Parathyroid adenoma (tissue), 2 donors: ENCODE data around the gene PLCL1.
A peak's percentile ranks its signal among the peaks of the same experiment; 100 is the strongest.

Source experiments
- H2AFZ ChIP-seq: fragments of 300-600 bp; sonication (generic); one replicate; pipeline ENCODE4 v1.7.0; 2017; ENCODE audit warnings: antibody characterized with exemption, mild to moderate bottlenecking
- H3K27ac ChIP-seq: fragments of 300-600 bp; sonication (generic); one replicate; pipeline ENCODE4 v1.7.0; 2017
- H3K27me3 ChIP-seq: fragments of 300-600 bp; sonication (generic); one replicate; pipeline ENCODE4 v1.7.0; 2017; ENCODE audit warnings: low read length; ENCODE audit not compliant: control insufficient read depth, insufficient read depth
- H3K36me3 ChIP-seq: fragments of 300-600 bp; sonication (generic); one replicate; pipeline ENCODE4 v1.7.0; 2017; ENCODE audit warnings: low read length; ENCODE audit not compliant: control insufficient read depth, insufficient read depth
- H3K4me1 ChIP-seq: fragments of 300-600 bp; sonication (generic); one replicate; pipeline ENCODE4 v1.7.0; 2017; ENCODE audit warnings: control low read depth
- H3K4me2 ChIP-seq: fragments of 300-600 bp; sonication (generic); one replicate; pipeline ENCODE4 v1.7.0; 2017; ENCODE audit warnings: low read length
- H3K4me3 ChIP-seq: fragments of 300-600 bp; sonication (generic); one replicate; pipeline ENCODE4 v1.7.0; 2017; ENCODE audit warnings: low read depth, low read length
- H3K79me2 ChIP-seq: fragments of 300-600 bp; sonication (generic); one replicate; pipeline ENCODE4 v1.7.0; 2017; ENCODE audit warnings: control low read depth
- H3K9ac ChIP-seq: fragments of 300-600 bp; sonication (generic); one replicate; pipeline ENCODE4 v1.7.0; 2017; ENCODE audit warnings: mild to moderate bottlenecking
- H3K9me3 ChIP-seq: fragments of 300-600 bp; sonication (generic); one replicate; pipeline ENCODE4 v1.7.0; 2017; ENCODE audit warnings: low read length; ENCODE audit not compliant: control insufficient read depth
- CTCF ChIP-seq: fragments of 300-600 bp; sonication (generic); IDR thresholded peaks from one replicate; pipeline ENCODE4 v1.7.0; 2017; ENCODE audit warnings: antibody characterized with exemption, mild to moderate bottlenecking
- donor health status: primary hyperparathyroidism.

The PLCL1 gene

GRCh38 chr2:198084156-198084555 is 279.8 kb downstream of the PLCL1 start:
- Histone ChIP-seq H3K4me3 (no peak overlapping the region), H3K9ac (no peak overlapping the region), H3K27me3 (no peaks in the 10 kb centered on the region), H3K4me1 (no peaks in the 10 kb centered on the region), H3K4me2 (no peak overlapping the region), H3K27ac (no peak overlapping the region), H3K79me2 (peaks cover 11% of the 10 kb centered on the region), H3K9me3 (no peaks in the 10 kb centered on the region), H3K36me3 (no peaks in the 10 kb centered on the region), H2AFZ (no peak overlapping the region)
- TF ChIP-seq CTCF, result no peak

GRCh38 chr2:198096002-198096401 is 291.6 kb downstream of the PLCL1 start:
- Histone ChIP-seq H2AFZ (no peak overlapping the region), H3K36me3 (no peaks in the 10 kb centered on the region), H3K79me2 (no peaks in the 10 kb centered on the region), H3K4me1 (peaks cover 36% of the 10 kb centered on the region), H3K27ac (no peak overlapping the region), H3K9ac (no peak overlapping the region), H3K4me3 (no peak overlapping the region), H3K27me3 (no peaks in the 10 kb centered on the region), H3K4me2 (no peak overlapping the region), H3K9me3 (no peaks in the 10 kb centered on the region)
- TF ChIP-seq CTCF, result no peak

- Histone ChIP-seq H3K4me2 (no peak overlapping the region), H3K27ac (peak overlapping the region; percentile 15)
These were observed 292.6 kb downstream of the PLCL1 start for GRCh38 chr2:198096965-198097364.

GRCh38 chr2:198097630-198098029 is 293.2 kb downstream of the PLCL1 start:
- H2AFZ ChIP-seq, result peak overlapping the region; percentile 47
- no peak overlapping the region for H3K27ac ChIP-seq
- H3K4me3 ChIP-seq, result no peak overlapping the region
- H3K4me2 ChIP-seq, result no peak overlapping the region
- H3K27me3 ChIP-seq, result no peaks in the 10 kb centered on the region
- peaks cover 33% of the 10 kb centered on the region for H3K4me1 ChIP-seq
- no peaks in the 10 kb centered on the region for H3K79me2 ChIP-seq
- no peak for TF ChIP-seq CTCF
- H3K9me3 ChIP-seq, result no peaks in the 10 kb centered on the region
- no peaks in the 10 kb centered on the region for H3K36me3 ChIP-seq
- no peak overlapping the region for H3K9ac ChIP-seq

More at GRCh38 chr2:198096965-198097364, 292.6 kb downstream of the PLCL1 start:
- H3K4me1 ChIP-seq, result peaks cover 36% of the 10 kb centered on the region
- H3K79me2 ChIP-seq, result no peaks in the 10 kb centered on the region
- peak overlapping the region; percentile 47 for H2AFZ ChIP-seq
- no peaks in the 10 kb centered on the region for H3K27me3 ChIP-seq
- no peak overlapping the region for H3K4me3 ChIP-seq
- TF ChIP-seq CTCF, result no peak
- H3K36me3 ChIP-seq, result no peaks in the 10 kb centered on the region
- H3K9ac ChIP-seq, result no peak overlapping the region
- no peaks in the 10 kb centered on the region for H3K9me3 ChIP-seq

- Histone ChIP-seq H3K4me2 (no peak overlapping the region), H3K9ac (no peak overlapping the region), H3K36me3 (no peaks in the 10 kb centered on the region), H3K27ac (peak overlapping the region; percentile 26), H3K27me3 (no peaks in the 10 kb centered on the region), H3K9me3 (no peaks in the 10 kb centered on the region), H2AFZ (no peak overlapping the region), H3K4me3 (no peak overlapping the region), H3K79me2 (no peaks in the 10 kb centered on the region), H3K4me1 (peaks cover 32% of the 10 kb centered on the region)
- no peak for TF ChIP-seq CTCF
These were observed 294.0 kb downstream of the PLCL1 start for GRCh38 chr2:198098386-198098785.
